ENCODE data around the gene TMEM131L.
A peak's percentile ranks its signal among the peaks of the same experiment; 100 is the strongest.

TMEM131L gene

GRCh38 chr4:153511104-153511503 lies 44.9 kb downstream of the TMEM131L start:
- TF ChIP-seq REST (IDR thresholded peaks at IDR 0.05; ENCODE audit: low read depth) (no peak), USF1 (IDR thresholded peaks at IDR 0.05) (no peak), TCF12 (IDR thresholded peaks at IDR 0.05; ENCODE audit: low read depth) (no peak), ZBTB7A (IDR thresholded peaks at IDR 0.05; ENCODE audit: low read depth) (no peak), EGR1 (IDR thresholded peaks at IDR 0.05) (no peak), TEAD4 (IDR thresholded peaks at IDR 0.05) (no peak), NFIC (IDR thresholded peaks at IDR 0.05) (no peak), RAD21 (IDR thresholded peaks at IDR 0.05; ENCODE audit: low read depth) (no peak), MAX (IDR thresholded peaks at IDR 0.05) (no peak), CEBPB (IDR thresholded peaks at IDR 0.05) (no peak), YY1 (IDR thresholded peaks at IDR 0.05; ENCODE audit: low read depth) (no peak), TAF1 (IDR thresholded peaks at IDR 0.05; ENCODE audit: low read depth) (no peak)

- TF ChIP-seq TEAD4 (IDR thresholded peaks at IDR 0.05) (0 out of 2 replicates have a peak, but pooled peaks have one; percentile 50), USF1 (IDR thresholded peaks at IDR 0.05) (no peak)
These were observed 46.1 kb downstream of the TMEM131L start for GRCh38 chr4:153512162-153512852.

- no peak for TF ChIP-seq TAF1 (IDR thresholded peaks at IDR 0.05; ENCODE audit: low read depth)
- no peak for TF ChIP-seq TCF12 (IDR thresholded peaks at IDR 0.05; ENCODE audit: low read depth)
- no peak for TF ChIP-seq RAD21 (IDR thresholded peaks at IDR 0.05; ENCODE audit: low read depth)
- TF ChIP-seq ZBTB7A (IDR thresholded peaks at IDR 0.05; ENCODE audit: low read depth), result no peak
These were observed 46.9 kb downstream of the TMEM131L start for GRCh38 chr4:153512952-153513500.

GRCh38 chr4:153513596-153513995 lies 47.4 kb downstream of the TMEM131L start:
- TF ChIP-seq CEBPB (IDR thresholded peaks at IDR 0.05) (no peak), TCF12 (IDR thresholded peaks at IDR 0.05; ENCODE audit: low read depth) (peak; percentile 3; the same call in 1 of the 2 replicates), TEAD4 (IDR thresholded peaks at IDR 0.05) (peak; percentile 43; the same call in 1 of the 2 replicates)

GRCh38 chr4:153514001-153514526 lies 47.9 kb downstream of the TMEM131L start:
- no peak for TF ChIP-seq YY1 (IDR thresholded peaks at IDR 0.05; ENCODE audit: low read depth)
- TF ChIP-seq ZBTB7A (IDR thresholded peaks at IDR 0.05; ENCODE audit: low read depth), result no peak
- no peak for TF ChIP-seq EGR1 (IDR thresholded peaks at IDR 0.05)
- no peak for TF ChIP-seq USF1 (IDR thresholded peaks at IDR 0.05)
- TF ChIP-seq RAD21 (IDR thresholded peaks at IDR 0.05; ENCODE audit: low read depth), result no peak
- TF ChIP-seq MAX (IDR thresholded peaks at IDR 0.05), result 0 out of 2 replicates have a peak, but pooled peaks have one; percentile 29
- TF ChIP-seq FOXM1 (IDR thresholded peaks at IDR 0.05; ENCODE audit: borderline replicate concordance, low read depth), result 0 out of 2 replicates have a peak, but pooled peaks have one; percentile 12
- TF ChIP-seq TEAD4 (IDR thresholded peaks at IDR 0.05), result peak; percentile 86
- TF ChIP-seq EP300 (IDR thresholded peaks at IDR 0.05; ENCODE audit: borderline replicate concordance), result peak; percentile 12; the same call in 1 of the 2 replicates
- peak; percentile 75 for TF ChIP-seq NFIC (IDR thresholded peaks at IDR 0.05)
- no peak for TF ChIP-seq CEBPB (IDR thresholded peaks at IDR 0.05)
- 0 out of 2 replicates have a peak, but pooled peaks have one; percentile 48 for TF ChIP-seq TCF12 (IDR thresholded peaks at IDR 0.05; ENCODE audit: low read depth)
- TF ChIP-seq TAF1 (IDR thresholded peaks at IDR 0.05; ENCODE audit: low read depth), result no peak
- TF ChIP-seq CREB1 (IDR thresholded peaks at IDR 0.05; ENCODE audit: low read depth), result no peak
- TF ChIP-seq REST (IDR thresholded peaks at IDR 0.05; ENCODE audit: low read depth), result no peak

All from Ishikawa (cell line).